Testis (tissue), 2 donors: ENCODE measurements around the gene ITPR2.

ENCODE experiments used
- CTCF ChIP-seq, 3 experiments: fragments of 450-650 bp in 2 of 3; fragments of 200-600 bp in 1 of 3; sonication (generic) in 1 of 3; IDR thresholded peaks; one replicate each; pipeline ENCODE4 v1.5.1; 2016 to 2019; ENCODE audit warnings: antibody characterized with exemption in 3 of 3, mild to moderate bottlenecking in 2 of 3, moderate library complexity in 1 of 3
- POLR2A ChIP-seq: fragments of 450-650 bp; IDR thresholded peaks from one replicate; pipeline ENCODE4 v1.6.1; 2017; ENCODE audit warnings: antibody characterized with exemption, mild to moderate bottlenecking, moderate library complexity

- TF ChIP-seq CTCF (IDR thresholded peaks at IDR 0.05) (no peak), POLR2A (no peak)
Measured at GRCh38 chr12:26295001-26295400, 538.0 kb downstream of the ITPR2 start.
